Measurements from ENCODE around the gene CASZ1.

CASZ1 gene

DNA sequence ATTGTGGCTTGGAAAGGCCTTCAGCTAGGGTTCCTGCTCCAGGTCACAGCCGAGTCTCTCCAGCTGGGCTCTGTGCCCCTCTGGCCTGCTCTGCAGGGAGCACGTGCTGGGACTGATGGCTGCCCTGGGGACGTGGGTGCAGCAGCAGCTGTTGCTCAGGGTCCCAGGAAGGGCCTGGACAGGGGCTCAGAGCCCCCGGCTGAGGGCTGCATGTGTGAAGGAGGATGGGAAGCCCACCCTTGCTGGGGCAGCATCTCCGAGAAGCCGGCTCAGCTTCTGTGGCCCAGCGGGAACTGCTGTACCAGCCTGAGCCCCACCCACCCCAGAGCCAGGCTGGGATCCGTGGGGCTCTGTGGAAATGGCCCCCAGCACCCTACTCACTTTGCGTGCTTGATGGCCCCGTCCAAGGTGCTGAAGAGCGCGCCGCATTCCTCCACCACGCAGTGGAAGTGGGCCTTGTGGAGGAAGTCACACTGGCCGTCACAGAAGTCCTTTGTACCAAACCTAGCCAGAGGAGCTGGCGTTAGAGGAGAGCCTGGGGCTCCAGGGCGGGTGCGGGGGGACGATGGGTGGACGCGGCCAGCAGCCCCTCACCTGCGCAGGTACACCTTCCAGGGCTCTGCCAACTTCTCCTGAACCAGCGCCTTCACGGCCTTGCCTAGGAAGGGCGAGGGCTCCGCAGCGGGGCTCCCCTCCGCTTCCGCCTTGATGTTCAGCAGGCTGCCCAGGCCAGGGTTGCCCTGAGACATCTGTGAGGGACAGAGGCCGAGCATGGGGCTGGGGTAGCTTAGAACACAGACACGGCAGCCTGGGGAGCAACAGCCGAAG lies 147.5 kb downstream of the CASZ1 start:
- Histone ChIP-seq H3K36me3 (ENCODE audit: control insufficient read depth, insufficient read depth, low read length) (peaks cover 33% of the 10 kb centered on the region), H3K27me3 (ENCODE audit: control insufficient read depth, insufficient read depth, low read length) (no peaks in the 10 kb centered on the region), H3K9ac (ENCODE audit: low read length) (no peak overlapping the region), H3K9me3 (ENCODE audit: control insufficient read depth, low read length) (no peaks in the 10 kb centered on the region), H3K4me3 (ENCODE audit: low read length) (no peak overlapping the region), H3K4me1 (ENCODE audit: control insufficient read depth, insufficient read depth, low read length) (peaks cover 39% of the 10 kb centered on the region)

DNA sequence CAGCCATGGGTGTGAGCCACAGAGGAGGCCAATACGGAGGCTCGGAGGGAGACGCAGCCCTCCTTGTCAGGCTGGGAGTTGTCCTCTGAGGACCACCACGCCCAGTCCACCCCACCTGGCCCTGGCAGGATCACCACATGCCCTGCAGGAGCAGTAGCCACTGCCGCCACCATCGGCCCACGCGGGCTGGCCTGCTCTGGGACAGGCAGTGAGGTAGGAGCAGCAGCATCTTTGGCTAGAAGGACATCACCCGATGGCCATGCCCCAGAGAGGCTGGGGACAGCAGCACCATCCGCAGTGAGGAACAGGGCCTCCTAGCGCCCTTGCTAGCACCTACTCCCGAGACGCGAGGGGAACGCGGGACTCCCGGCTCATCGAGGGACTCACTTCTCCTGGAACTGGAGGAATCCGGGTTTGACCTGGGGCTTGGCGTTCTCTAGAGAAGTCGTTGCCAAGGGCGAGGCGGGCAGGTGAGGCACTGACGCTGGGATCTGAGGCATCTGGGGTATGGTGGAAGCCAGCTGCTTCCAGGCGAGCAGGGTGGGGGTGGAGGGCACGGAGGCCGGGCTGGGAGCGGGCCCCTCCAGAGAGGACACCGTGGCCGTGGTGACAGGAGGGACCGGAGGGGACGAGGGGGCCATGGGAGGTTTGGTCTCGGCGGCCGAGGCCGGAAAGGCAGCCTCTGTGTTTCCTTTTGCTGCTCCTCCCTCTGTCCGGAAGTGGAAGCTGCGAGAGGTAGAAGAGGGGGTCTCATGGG lies 148.9 kb downstream of the CASZ1 start:
- Histone ChIP-seq H3K27me3 (ENCODE audit: control insufficient read depth, insufficient read depth, low read length) (no peaks in the 10 kb centered on the region), H3K9me3 (ENCODE audit: control insufficient read depth, low read length) (no peaks in the 10 kb centered on the region), H3K4me3 (ENCODE audit: low read length) (no peak overlapping the region), H3K4me1 (ENCODE audit: control insufficient read depth, insufficient read depth, low read length) (peaks cover 30% of the 10 kb centered on the region), H3K36me3 (ENCODE audit: control insufficient read depth, insufficient read depth, low read length) (peaks cover 28% of the 10 kb centered on the region), H3K9ac (ENCODE audit: low read length) (no peak overlapping the region)

DNA sequence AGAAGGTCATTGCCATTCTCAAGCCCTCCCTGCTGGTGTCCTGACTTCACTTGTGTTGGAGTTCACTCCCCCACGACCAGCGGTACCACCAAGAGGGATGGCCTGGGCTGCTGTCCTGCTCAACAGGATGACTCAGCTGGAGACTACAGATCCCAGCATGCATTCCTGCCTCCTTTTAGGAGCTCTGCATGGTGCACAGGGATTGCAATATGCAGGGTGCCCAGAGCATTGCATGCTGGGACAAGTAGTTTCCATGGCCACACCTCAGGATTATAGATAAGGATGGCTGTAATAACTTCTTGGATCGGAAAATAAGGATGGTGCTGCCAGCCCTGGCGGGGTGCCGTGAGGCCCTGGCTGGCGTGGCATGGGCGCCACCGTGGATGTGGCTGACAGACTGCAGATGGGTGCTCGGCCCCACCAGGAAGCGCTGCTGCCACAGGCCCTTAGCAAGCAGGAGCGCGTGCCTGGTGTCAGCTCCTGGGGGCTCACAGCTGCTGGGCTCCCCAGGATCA lies 150.0 kb downstream of the CASZ1 start:
- Histone ChIP-seq H3K27me3 (ENCODE audit: control insufficient read depth, insufficient read depth, low read length) (no peaks in the 10 kb centered on the region), H3K9me3 (ENCODE audit: control insufficient read depth, low read length) (no peaks in the 10 kb centered on the region), H3K36me3 (ENCODE audit: control insufficient read depth, insufficient read depth, low read length) (peaks cover 28% of the 10 kb centered on the region), H3K4me1 (ENCODE audit: control insufficient read depth, insufficient read depth, low read length) (peaks cover 29% of the 10 kb centered on the region), H3K4me3 (ENCODE audit: low read length) (no peak overlapping the region), H3K9ac (ENCODE audit: low read length) (no peak overlapping the region)

DNA sequence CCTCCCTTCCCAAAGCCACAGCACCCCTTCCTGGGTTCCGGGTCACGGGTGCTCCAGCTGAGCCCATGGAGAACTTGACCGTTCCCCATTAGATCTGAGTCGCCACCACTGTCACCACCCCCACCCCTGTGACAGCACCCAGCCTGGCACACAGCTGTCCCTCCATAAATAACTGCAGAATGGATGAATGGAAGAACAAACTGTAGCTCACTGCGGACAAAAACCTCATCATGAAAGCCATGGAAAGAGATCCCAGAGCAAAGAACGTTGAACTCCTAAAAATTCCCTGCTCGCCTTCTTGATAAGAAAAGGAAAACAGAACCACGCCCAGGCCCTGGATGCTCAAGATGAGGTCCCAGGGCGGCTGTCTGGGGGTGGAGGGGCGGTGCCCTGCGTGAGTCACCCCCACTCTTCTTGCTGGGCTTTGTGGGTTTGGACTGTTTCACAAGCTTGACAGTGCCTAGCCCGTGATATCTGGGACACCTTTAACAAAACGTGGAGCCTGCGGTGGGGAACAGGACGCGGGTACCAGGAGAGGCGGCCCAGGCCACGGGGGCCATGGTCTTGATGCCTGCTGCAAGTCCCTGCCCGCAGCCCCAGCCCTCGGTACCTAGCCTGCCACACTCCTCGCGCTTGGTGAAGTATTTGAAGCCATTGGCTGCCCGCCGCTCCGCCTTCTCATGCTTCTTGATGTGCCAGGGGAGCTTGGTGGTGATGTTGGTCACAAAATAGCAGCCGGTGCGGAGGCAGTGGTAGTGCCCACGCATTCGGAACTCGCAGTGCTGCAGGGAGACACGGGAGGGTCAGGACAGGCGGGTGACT lies 151.9 kb downstream of the CASZ1 start:
- no peaks in the 10 kb centered on the region for H3K9me3 ChIP-seq (ENCODE audit: control insufficient read depth, low read length)
- H3K36me3 ChIP-seq (ENCODE audit: control insufficient read depth, insufficient read depth, low read length): peaks cover 28% of the 10 kb centered on the region
- no peak overlapping the region for H3K4me3 ChIP-seq (ENCODE audit: low read length)
- no peak overlapping the region for H3K9ac ChIP-seq (ENCODE audit: low read length)
- H3K27me3 ChIP-seq (ENCODE audit: control insufficient read depth, insufficient read depth, low read length): no peaks in the 10 kb centered on the region
- peaks cover 37% of the 10 kb centered on the region for H3K4me1 ChIP-seq (ENCODE audit: control insufficient read depth, insufficient read depth, low read length)

DNA sequence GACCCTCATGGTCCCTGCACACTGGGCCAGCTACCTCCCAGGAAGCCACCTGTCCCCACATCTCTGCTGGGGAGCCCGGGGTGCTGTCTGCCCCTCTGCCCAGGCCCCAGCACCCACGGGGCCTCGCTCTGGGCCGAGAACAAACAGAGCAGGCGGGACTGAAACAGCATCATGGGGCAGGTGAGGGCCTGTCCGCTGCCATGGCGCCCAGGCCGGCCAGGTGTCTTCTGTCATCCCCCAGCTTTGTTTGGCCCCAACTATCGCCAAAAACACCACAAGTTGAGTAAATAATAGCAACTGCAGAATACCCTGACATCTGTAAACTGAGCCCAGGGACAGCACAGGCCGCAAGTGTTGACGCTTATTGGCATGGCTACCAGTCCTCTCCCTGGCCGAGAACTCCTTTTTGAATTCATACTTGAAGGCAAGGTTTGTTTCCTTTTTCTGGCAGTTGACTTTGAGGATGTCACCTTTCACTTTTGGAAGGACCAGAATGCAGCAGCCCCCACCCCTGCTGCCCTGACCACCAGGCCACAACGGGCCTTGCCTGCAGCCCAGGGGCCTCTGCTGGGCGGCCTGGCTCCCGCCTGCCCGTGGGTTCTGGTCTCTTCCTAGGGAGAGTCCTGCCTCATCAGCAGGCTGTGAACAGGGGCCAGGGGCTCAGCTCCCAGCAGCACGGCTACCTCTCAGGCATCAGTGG lies 152.7 kb downstream of the CASZ1 start:
- Histone ChIP-seq H3K36me3 (ENCODE audit: control insufficient read depth, insufficient read depth, low read length) (peaks cover 25% of the 10 kb centered on the region), H3K4me3 (ENCODE audit: low read length) (no peak overlapping the region), H3K9ac (ENCODE audit: low read length) (no peak overlapping the region), H3K4me1 (ENCODE audit: control insufficient read depth, insufficient read depth, low read length) (peaks cover 37% of the 10 kb centered on the region), H3K27me3 (ENCODE audit: control insufficient read depth, insufficient read depth, low read length) (no peaks in the 10 kb centered on the region), H3K9me3 (ENCODE audit: control insufficient read depth, low read length) (no peaks in the 10 kb centered on the region)

DNA sequence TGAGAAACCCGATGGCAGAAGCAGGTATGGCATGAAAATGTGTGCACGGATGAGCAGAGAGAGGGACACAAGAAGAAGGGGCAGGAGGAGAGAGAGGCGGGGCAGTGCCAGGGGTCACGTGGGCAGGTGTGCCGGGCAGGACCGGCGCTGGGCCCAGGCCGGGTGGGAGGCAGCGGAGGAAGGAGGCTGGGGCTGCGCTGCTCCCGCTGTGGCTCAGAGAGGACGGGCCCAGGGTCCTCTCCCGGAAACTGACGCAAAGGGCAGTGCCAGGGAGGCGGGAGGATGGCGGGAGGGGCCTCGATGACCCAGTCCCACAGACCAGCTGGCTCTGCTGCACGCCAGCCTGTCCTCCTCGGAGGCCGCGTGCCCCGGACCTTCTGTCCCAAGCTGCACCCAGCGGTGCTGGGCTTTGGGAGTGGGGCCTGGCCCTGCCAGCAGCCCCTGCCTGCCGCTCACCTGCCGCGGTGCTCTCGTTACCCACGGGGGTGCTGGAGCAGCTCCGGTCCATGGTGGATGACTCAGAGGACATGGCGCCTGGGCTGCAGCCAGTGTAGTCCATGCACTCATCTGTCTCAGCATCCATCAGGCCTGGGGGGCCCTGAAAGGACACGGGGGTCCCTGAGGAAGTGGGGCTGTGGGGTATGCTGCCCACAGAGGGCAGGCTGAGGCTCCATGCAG lies 153.9 kb downstream of the CASZ1 start:
- Histone ChIP-seq H3K4me1 (ENCODE audit: control insufficient read depth, insufficient read depth, low read length) (peaks cover 37% of the 10 kb centered on the region), H3K9me3 (ENCODE audit: control insufficient read depth, low read length) (no peaks in the 10 kb centered on the region), H3K27me3 (ENCODE audit: control insufficient read depth, insufficient read depth, low read length) (no peaks in the 10 kb centered on the region), H3K9ac (ENCODE audit: low read length) (no peak overlapping the region), H3K36me3 (ENCODE audit: control insufficient read depth, insufficient read depth, low read length) (peaks cover 18% of the 10 kb centered on the region), H3K4me3 (ENCODE audit: low read length) (no peak overlapping the region)

DNA sequence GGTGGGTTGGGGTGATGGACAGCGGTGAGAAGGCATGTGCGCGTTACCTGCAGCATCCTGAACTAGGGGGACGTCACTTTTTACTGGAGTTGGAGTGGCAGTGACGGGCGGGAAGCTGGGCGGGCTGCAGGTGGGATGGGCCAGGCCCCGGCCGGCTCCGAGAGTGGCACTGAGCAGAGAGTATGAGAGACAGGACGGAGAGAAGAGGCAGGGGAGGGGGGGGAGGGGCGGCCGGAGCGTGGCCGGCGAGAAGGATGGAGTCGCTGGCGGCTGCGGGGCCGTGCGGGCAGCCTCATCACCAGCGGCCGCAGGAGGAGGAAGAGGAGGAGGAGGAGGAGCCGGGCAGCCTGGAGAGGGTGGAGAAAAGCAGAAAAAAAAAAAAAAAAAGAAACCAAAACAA lies 154.5 kb downstream of the CASZ1 start:
- H3K4me1 ChIP-seq (ENCODE audit: control insufficient read depth, insufficient read depth, low read length): peaks cover 36% of the 10 kb centered on the region
- H3K36me3 ChIP-seq (ENCODE audit: control insufficient read depth, insufficient read depth, low read length): peaks cover 13% of the 10 kb centered on the region
- H3K4me3 ChIP-seq (ENCODE audit: low read length): no peak overlapping the region
- H3K9me3 ChIP-seq (ENCODE audit: control insufficient read depth, low read length): no peaks in the 10 kb centered on the region
- no peak overlapping the region for H3K9ac ChIP-seq (ENCODE audit: low read length)
- no peaks in the 10 kb centered on the region for H3K27me3 ChIP-seq (ENCODE audit: control insufficient read depth, insufficient read depth, low read length)

DNA sequence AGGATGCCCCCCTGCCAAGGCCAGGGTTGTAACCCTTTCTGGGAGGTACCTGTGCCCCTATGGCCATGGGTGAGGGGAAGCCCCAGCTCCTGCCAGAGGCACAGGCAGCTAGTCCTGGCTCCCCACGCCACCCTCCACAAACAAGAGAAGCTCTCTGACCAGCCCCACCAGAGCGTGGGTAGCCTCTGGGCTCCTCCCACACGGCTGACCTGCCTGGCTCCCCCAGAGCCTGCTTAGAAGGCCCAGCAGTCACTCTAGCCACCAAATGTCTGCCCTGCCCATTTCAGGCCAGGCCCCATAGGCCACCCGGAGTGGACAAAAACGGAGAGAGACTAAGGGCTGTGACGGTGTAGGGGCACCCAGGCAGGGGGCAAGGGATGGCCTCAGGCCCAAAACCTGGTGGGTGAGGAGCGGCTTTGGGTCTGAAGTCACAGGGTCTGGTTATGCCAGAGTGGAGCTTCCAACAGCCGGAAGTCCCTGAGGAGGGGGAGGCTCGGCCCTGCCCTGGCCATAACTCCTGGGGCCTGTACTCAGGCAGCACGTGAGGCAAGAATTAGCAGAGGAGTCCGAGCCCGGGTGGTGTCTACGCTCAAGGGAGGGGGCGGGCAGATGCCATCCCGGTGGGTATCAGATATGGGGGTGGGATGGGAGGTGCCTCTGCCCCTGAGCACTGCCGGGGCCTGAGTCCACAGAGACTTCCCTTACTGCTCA lies 155.4 kb downstream of the CASZ1 start:
- H3K27me3 ChIP-seq (ENCODE audit: control insufficient read depth, insufficient read depth, low read length): no peaks in the 10 kb centered on the region
- H3K4me1 ChIP-seq (ENCODE audit: control insufficient read depth, insufficient read depth, low read length): peaks cover 32% of the 10 kb centered on the region
- H3K36me3 ChIP-seq (ENCODE audit: control insufficient read depth, insufficient read depth, low read length): peaks cover 9% of the 10 kb centered on the region
- no peak overlapping the region for H3K4me3 ChIP-seq (ENCODE audit: low read length)
- no peaks in the 10 kb centered on the region for H3K9me3 ChIP-seq (ENCODE audit: control insufficient read depth, low read length)
- H3K9ac ChIP-seq (ENCODE audit: low read length): no peak overlapping the region

DNA sequence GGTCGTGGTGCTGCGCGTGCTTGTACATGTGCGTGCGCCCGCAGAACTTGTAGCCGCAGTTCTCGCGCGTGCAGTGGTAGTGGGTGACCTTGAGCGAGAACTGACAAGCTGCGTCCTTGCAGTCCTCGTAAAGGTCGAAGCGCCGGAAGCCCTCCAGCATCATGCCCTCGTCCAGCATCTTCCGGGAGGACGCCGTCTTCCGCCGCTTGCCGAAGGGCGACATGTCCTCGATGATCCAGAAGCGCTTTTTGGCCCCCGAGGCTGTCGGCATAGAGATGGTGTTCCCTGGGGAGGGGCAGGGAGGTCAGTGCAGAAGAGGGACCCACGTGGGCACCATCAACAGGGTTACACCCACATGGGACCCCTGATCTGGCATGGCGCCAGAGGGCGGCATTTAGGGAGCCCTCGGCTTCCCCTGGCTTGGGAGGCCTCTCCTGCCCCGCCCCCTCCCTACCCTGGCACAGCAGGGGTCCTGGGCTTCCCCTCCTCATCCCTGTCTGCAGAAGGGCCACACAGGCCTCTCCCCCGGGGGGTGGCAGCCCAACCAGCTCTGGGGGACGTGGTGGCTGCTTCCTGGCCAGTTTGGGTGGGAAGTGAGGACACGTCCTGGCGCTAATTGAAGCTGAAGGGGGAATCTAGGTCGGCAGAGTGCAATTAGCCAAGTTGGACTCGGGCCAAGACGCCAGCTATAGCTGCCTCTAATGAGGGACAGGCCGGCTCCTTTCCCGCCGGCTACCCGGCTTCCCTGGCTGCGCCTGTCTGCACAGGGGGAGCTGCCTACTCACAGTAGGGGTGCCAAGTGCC lies 156.5 kb downstream of the CASZ1 start:
- Histone ChIP-seq H3K36me3 (ENCODE audit: control insufficient read depth, insufficient read depth, low read length) (peaks cover 7% of the 10 kb centered on the region), H3K9ac (ENCODE audit: low read length) (no peak overlapping the region), H3K9me3 (ENCODE audit: control insufficient read depth, low read length) (no peaks in the 10 kb centered on the region), H3K4me3 (ENCODE audit: low read length) (no peak overlapping the region), H3K27me3 (ENCODE audit: control insufficient read depth, insufficient read depth, low read length) (no peaks in the 10 kb centered on the region), H3K4me1 (ENCODE audit: control insufficient read depth, insufficient read depth, low read length) (peaks cover 38% of the 10 kb centered on the region)
